ENCODE data around the gene RNASEH2B.

The RNASEH2B gene

DNA sequence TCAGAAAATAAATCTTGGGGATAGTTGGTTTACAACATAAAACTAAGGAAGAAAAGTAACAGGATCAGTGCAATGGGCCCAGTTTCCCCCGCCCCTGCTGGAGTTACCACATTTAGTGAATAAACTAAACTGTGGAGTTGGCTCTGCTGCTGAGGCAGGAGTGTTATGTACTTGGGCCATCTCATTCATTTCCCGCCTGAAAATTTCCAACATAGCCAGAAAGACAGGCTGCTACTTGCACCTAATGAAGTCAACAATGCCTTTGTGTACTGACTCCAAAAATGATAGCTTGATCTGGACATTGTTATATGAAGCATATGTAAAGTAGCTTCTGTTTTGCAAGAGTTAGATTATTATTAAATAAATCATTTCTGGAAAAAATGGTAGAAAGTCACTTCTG lies 7.9 kb upstream of the RNASEH2B start:
- no peak for TF ChIP-seq CTCF (IDR thresholded peaks at IDR 0.05; ENCODE audit: low read depth, low read length)
- DNase-seq (ENCODE audit: low read depth in 2 of 2): no peak
- H3K4me3 ChIP-seq (replicated peaks in 1 of 2; ENCODE audit: low read depth in 2 of 2, low read length in 2 of 2): no peak overlapping the region

- no peak for DNase-seq (ENCODE audit: low read depth in 2 of 2)
- H3K4me3 ChIP-seq (replicated peaks in 1 of 2; ENCODE audit: low read depth in 2 of 2, low read length in 2 of 2): no peak overlapping the region
- TF ChIP-seq CTCF (IDR thresholded peaks at IDR 0.05; ENCODE audit: low read depth, low read length): no peak
Observed at GRCh38 chr13:50905256-50905655, 4.3 kb upstream of the RNASEH2B start.

DNA sequence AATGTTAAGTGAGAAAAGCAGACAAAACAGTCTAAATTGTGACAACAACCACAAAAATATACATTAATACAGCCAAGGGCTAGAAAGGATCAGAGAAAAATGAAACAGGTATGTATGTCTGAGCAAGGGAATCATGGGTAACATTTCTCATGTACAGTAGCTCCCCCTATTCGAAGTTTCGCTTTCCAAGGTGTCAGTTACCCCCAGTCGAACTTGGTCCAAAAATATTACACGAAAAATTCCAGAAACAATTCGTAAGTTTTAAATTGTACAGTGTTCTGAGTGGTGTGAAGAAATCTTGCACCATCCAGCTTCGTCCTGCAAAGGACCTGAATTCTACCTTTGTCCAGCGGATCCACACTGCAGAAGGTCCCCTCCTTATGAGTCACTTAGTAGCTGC lies 1.8 kb upstream of the RNASEH2B start:
- no peak for TF ChIP-seq CTCF (IDR thresholded peaks at IDR 0.05; ENCODE audit: low read depth, low read length)
- DNase-seq (ENCODE audit: low read depth in 2 of 2): no peak
- no peak overlapping the region for H3K4me3 ChIP-seq (replicated peaks in 1 of 2; ENCODE audit: low read depth in 2 of 2, low read length in 2 of 2)

- no peak overlapping the region for H3K4me3 ChIP-seq (replicated peaks in 1 of 2; ENCODE audit: low read depth in 2 of 2, low read length in 2 of 2)
- no peak for DNase-seq (ENCODE audit: low read depth in 2 of 2)
- no peak for TF ChIP-seq CTCF (IDR thresholded peaks at IDR 0.05; ENCODE audit: low read depth, low read length)
Observed at GRCh38 chr13:50908371-50908770, 1.2 kb upstream of the RNASEH2B start.

- peak; percentile 45 to 62 for DNase-seq (ENCODE audit: low read depth in 2 of 2)
- H3K4me3 ChIP-seq (replicated peaks in 1 of 2; ENCODE audit: low read depth in 2 of 2, low read length in 2 of 2): peak overlapping the region; percentile 69 to 80
- TF ChIP-seq CTCF (IDR thresholded peaks at IDR 0.05; ENCODE audit: low read depth, low read length): peak; percentile 6
Observed at GRCh38 chr13:50910485-50910805, 854 bp downstream of the RNASEH2B start.

DNA sequence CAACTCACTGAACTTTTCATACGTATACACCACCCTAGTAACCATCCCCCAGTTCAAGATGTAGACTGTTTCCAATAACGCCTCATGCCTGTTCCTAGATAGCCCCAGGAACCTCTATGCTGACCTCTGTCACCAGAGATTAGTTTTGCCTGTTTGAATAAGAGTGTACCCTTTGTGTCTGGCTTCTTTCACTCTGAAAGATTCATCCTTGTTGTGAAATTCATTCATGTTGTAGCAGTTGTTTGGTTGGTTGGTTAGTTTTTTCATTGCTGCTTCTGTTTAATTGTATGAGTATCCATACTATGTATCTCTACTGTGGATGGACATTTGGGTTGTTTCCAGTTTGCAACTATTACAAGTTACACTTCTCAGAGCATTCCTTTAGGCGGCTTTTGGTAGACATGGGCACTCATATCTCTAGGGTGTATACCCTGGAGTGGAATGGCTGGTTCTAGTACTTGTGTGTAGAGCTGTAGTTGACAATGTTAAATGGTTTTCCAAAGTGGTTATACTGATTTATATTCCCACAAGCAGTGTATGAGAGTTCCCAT lies 1.6 kb downstream of the RNASEH2B start:
- TF ChIP-seq CTCF (IDR thresholded peaks at IDR 0.05; ENCODE audit: low read depth, low read length): no peak
- DNase-seq (ENCODE audit: low read depth in 2 of 2): peak; percentile 11 to 13
- peak overlapping the region; percentile 69 to 80 for H3K4me3 ChIP-seq (replicated peaks in 1 of 2; ENCODE audit: low read depth in 2 of 2, low read length in 2 of 2)
